Hepatic stellate cell (primary cell): ENCODE results near the gene SLC6A9.

Source experiments
- DNase-seq: peaks from one replicate; pipeline ENCODE4 v3.0.0; 2011; ENCODE audit warnings: low spot score

The SLC6A9 gene

DNA sequence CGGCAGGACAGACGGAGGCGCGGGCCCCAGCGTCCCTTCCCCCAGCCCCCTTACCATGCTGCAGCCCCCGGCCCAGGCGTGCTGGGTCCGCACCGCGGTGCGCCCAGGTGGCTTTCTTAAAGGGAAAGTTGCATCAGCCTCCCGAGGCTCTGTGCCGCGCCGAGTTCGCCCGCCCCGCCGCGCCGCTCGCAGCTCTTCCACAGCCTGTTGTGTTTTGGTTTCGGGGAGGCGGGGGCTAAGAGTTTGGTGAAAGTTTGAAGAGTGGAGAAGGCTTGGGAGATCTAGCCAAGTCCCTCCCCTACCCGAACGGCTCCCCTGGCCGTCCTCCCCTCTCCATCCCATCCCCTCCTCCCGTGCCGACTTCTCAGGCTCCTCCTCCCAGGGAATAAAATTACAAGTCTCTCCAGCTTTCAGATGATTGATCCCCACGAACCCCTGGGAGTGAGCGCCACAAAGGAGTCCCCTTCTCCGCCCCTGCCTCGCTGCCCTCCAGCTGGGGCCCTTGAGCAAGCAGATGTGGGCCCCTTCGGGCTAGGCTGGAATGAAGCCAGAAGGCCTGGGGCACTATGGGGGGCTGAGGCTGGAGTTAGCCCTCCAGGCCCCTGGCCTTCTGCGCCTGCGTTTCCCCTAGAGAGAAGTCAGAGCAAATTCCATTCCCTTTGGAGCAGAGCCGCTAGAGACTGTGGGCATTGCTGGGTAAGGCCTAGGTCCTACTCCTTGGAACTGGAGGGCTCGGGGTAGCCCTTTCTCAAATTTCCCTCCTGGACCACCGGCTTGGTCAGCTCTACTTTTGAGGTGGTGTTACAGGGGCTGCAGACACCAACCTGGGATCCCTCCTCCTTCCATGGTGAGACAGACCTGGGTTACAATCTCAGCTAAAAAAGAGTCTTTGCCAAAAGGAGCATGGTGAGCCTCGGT lies at the start of gene SLC6A9:
Gene SLC6A9, minus strand, starts transcription at position 211 of the 918 bp plus-strand sequence. CDS start 7,185 bp downstream, outside the sequence.
- DNase-seq, result peak; percentile 75

DNA sequence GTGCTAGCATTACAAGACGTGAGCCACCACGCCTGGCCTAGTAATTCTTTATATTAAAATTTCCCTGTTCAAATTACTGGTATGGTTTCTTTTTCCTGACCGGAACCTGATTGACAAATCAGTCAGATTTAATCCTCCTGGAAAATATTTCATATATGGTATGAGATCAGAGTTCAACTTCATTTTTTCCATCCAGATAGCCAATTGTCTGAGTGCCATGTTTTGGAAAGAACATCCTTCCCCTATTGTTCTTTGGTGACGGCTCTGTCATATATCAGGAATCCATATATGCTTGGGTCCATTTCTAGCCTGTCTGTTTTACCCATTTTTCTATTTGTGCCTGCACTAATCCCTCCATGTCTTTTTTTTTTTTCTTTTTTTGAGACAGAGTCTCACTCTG lies 48.3 kb upstream of the SLC6A9 start:
- DNase-seq, result no peak

DNA sequence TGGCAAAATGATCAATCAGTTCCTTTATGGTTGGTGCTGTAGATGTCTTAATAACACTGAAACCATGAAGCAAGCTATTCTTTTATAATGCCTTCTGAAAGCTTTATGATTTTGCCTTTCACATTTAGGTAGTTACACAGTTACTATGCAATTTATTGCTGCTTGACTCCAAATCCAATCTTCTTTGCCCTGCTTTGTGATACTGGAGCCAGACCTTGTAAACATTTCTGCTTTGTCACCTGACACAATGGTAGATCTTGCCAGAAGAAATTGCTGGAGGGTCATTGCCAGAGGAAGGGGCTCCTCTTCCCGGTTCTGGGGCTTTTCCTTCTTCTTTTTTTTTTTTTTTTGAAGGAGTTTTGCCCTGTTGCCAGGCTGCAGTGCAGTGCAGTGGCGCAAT lies 46.8 kb upstream of the SLC6A9 start:
- DNase-seq, result no peak

DNA sequence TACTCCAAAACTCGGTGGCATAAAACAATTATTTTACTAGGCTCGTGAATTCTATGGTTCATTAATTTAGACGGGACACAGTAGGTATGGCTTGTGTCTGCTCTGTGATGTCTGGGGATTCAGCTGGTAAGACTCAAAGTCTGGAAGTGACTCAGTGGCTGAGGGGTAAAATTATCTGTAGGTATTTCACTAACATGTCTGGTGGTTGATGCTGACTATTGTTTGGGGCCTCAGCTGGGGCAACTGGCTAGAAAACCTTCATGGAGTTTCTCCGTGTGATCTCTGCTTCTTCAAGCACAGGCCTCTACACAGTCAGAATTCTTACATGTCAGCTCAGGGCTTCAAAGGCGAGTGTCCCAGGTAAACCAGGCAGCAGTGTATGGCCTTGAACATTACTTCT lies 46.2 kb upstream of the SLC6A9 start:
- no peak for DNase-seq

DNA sequence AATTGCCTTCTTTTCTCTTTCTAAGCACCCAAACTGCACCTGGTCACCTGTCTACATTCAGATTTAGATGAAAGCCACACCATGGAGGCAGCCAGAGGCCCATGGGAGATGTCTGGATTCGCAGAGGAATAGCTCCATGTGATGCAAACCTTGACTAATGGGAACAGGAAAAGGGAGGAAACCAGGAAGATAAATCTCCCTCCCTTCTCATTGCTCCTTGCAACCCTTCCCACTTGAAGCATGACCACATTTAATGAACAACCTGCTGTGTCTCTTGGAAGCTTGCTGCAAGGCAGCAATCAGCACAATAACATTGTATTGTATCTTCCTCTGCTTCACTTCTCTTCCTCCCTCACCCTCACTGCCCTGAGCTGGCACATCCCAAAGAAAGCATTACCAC lies 44.8 kb upstream of the SLC6A9 start:
- DNase-seq, result no peak

DNA sequence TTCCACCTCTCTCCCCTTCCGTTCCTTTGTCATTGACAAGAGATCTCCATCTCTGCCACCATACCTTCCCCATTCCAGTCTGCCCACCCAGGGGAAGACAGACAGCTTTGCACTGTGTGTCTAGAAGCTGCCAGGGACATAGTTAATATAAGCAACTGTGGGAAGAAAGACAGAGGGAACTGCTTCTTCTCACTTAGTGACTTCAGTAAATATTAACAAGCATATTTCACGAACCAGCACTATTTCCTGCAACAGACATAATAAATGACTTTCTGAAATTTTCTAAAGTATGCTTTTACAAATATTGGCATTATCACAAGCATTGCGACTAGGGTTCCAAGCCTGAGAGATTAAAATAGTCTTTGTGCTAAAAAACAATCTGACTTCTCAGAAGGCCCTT lies 43.2 kb upstream of the SLC6A9 start:
- DNase-seq, result no peak

DNA sequence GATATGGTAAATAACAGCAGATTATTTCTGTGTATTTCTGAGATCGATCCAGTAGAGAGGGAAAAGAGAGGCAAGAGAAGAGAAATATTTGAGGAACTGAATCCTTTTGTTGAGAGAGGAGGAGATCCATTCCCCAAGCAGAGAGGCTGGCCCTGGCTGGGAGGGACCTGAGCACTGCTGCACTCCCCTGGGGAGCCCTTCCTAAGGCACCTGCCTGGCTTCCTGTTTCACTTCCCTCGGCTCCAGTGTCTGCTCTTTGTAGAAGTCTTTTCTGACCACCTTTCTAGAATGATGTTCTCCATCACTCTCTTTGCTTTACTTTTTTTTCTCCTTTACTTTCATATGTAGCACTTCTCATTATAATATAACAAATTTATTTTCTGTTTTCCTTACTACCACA lies 42.3 kb upstream of the SLC6A9 start:
- no peak for DNase-seq

DNA sequence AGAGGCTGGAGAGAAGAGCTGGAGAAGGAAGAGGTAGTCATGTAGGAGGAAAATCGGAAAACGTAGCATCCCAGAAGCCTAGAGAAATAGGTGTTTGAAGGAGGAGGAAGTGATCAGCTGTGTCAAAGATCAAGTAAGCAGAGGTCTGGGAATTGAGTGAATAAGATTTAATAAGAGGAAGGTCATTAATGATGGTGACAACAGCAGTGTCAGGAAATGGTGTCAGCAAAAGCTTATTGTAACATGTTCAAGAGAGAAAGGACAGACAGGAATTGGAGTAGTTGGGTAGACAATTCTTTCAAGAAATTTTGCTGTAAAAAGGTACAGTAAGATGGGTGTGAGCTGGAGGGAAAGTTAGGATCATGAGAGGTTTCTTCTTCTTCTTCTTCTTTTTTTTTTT lies 41.6 kb upstream of the SLC6A9 start:
- DNase-seq, result no peak

DNA sequence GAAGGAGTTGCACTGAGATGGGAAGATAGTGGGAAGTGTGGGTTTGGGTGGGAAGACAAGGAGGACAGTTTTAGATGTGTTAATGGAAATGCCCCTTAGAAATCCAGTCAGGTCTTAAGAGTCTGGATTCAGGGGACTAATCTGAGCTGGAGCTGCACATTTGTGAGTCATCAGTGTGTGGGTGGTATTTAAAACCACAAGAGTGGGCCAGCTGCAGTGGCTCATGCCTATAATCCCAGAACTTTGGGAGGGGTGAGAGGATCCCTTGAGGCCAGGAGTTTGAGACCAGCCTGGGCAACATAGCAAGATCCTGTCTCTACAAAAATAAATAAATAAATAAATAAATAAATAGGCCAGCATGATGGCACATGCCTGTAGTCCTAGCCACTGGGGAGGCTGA lies 40.9 kb upstream of the SLC6A9 start:
- peak; percentile 69 for DNase-seq

DNA sequence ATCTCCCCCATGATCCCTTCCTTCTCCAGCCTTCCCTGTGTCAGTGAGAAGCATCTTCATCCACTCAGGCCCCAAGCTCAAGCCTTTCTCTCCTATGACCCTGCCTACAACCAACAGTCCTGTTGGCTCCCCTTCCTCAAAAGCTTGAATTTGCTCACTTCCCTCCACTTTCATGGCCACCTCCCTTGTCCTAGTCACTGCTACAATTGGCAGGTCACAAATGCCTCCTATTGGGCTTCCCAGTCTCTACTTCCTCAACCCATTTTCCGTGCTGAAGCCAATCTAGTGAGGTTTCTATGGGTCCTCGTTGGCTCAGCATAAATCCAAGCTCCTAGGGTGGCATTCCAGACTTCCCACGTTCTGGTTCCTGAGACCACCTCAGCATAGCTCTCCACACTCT lies 40.2 kb upstream of the SLC6A9 start:
- DNase-seq, result no peak

DNA sequence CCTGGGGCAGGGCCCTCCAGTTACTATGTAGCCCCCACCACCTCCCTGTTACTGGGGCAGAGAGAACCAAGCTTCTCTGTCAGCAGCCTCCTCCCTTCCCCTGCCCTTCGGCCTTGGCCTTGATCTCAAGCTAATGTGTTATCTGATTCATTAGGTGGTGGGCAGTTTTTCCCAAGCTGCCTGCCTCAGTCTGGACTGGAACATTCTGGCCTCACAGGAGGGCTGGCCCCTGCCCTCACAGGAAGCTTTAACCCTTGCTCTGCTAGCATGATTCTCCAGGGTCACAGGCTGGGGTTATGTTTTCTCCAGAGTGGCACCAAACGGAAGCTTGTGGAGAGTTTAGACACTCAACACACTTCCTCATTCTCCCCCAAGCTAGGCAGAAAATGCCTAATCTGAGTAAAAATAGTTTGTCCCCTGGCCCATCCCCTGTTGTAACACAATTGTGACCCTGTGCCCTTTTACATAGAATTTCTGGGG lies 37.2 kb upstream of the SLC6A9 start:
- no peak for DNase-seq

DNA sequence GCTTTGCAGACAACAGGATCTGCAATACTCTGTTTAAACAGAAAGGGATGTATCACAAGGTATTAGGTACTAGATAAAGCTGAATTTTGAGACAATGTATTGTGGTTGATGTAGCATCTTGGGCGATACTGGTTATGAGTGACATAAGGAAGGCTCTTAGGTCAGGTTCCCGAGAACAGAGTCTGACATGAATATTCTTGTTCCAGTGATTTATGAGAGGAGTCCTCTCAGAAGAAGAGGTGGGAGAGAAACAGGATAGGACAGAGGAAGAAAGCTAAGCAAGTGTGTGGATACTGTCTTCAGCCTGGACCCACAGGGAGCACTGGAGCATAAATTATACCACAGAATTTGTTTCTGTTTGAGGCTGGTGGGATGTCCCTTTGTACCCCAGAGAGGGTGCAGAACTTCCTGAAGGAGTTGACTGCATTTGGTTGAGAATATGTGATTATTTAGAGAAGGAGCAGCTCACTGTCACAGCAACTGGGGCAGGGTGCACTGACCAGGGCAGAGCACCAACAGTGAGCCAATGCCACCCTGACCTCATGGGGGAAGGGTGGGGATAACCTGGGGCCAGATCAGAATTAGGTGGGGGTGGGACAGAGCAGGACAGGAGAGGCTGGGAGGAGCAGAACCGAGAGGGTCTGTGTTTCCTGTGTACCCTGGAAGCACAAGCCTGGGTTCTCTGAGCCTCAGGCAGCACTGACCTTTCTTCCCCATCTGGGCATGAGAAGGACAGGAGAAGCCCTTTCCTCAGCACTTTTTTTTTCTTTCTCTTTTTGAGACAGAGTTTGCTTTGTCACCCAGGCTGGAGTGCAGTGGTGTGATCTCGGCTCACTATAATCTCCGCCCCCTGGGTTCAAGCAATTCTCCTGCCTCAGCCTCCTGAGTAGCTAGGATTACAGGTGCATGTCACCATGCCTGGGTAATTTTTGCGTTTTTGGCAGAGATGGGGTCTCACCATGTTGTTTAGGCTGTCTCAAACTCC lies 36.3 kb upstream of the SLC6A9 start:
- no peak for DNase-seq

DNA sequence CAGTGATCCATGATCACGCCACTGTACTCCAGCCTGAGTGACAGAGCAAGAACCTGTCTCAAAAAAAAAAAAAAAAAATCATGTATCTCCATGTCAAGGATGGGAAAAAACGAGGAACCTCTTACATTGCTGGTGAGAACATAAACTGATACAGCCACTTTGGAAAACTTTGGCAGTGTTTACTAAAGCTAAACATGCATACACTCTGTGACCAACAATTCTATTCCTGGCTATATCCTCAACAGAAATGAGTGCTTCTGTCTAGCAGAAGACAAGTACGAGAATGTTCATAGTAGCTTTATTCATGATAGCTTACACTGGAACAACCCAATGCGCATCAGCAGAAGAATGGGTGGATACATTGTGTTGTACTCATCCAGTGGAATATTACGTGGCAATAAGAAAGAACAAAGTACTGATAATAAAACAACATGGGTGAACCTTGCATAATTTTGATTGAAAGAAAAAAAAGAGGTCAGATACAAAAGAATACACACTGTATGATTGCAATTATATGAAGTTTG lies 31.5 kb upstream of the SLC6A9 start:
- no peak for DNase-seq

DNA sequence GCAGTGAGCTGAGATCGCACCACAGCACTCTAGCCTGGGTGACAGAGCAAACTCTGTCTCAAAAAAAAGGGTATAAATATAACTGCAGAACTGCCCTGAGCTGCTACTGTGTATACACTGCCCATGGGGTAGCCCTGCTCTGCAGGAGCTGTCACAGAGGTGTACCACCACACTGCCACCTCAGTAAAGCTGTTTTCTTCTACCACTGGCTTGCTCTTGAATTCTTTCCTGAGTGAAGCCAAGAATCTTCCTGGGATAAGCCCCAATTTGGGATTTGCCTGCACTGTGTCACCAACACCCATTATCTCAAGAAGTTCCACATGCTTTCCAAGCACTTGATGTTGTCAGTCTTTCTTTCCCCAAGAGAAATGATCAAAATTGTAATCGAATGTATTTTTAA lies 30.6 kb upstream of the SLC6A9 start:
- DNase-seq, result no peak

DNA sequence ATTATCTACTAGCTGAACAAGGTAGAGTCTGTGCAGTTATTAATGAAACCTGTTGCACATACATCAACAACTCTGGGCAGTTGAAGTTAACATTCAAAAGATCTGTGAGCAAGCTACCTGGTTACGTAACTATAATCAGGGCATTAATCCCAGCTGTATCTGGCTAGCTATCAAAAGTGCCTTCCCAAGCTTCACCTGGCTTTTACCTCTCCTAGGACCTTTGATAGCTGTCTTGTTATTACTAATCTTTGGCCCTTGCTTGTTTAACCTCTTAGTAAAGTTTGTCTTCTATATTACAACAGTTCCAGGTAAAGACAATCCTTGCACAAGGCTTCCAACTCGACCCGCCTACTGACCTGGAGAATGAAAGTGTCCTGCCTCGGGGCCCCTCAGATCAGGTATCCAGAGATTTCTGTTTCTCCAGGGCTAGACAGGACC lies 29.6 kb upstream of the SLC6A9 start:
- no peak for DNase-seq

DNA sequence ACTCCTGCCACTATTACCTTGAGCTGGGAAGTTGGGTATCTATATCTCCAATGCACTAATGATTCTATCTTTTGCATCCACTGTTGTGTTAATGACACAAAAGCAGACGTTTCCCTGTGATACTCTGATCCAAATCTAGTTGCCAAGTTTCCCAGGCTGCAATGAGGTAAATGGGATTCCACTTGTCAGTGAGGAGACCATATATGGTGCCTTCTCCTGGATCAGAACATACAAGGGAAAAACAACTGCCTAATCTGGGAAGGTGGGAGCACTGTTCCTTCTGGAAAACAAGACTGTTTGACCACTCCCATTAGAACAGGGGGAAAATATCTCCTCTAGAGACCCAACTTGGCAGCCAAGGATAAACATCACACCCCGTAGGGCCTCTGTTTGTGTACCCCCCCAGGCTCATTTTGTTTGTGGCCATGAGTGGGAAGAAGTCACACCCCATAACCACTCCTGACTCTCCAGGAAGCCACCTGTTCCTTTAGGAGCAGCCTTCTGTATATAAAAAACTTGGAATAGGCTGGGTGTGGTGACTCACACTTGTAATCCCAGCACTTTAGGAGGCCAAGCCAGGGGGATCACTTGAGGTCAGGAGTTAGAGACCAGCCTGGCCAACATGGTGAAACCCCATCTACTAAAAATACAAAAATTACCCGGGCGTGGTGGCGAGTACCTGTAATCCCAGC lies 28.5 kb upstream of the SLC6A9 start:
- DNase-seq, result no peak

DNA sequence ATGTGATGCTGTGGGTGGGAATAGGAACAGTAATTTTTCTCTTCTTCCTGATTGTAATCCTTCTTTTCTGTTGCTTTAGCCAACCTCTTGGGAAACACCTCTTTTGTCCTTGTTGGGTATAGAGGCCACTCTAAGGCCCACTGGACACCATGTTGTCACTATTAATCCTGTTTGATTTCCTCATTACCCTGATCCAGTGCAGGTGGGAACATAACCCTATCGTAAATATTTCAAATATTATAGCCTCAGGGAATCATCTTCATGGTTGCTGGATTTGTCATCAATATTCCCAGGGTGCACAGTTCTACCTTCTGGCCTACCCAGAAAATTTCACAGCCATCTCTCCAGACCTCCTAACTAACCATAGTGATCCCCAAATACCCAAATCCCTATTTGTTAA lies 27.9 kb upstream of the SLC6A9 start:
- no peak for DNase-seq

DNA sequence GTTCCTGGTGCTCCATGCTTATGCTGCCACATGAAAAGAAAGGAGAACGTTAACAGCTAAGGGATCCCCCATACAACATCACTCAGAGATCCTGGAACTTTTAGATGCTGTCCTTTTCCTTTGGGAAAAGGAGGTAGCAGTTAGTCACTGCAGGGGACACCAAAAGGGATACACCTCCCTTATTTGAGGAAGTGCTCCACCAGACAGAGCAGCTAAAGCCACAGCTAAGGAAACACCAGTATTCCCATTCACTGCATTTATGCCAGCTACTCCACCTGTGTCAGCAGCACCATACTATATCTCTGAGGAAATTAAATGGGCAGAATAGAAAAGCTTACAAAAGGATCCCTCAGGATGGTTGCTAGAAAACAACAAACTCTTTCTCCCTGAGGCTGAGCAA lies 26.0 kb upstream of the SLC6A9 start:
- DNase-seq, result no peak

DNA sequence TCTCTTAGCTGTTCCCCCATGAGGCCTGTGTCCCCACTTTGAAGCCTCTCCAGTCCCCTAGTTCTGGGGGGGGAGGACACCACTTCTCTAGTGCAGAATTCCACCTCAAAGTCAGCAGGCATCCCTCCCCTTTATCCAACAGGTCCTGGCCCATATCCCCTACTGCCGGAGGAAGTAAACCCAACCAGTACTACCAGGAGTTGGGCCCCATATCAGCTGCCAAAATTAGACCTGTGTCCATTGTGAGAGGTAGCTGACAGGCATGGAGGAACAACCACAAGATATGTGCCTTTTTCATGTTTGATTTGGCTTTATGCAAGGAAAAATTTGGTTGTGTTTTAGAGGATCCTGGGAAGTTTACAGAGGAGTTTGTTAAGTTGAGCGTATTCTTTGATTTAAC lies 22.1 kb upstream of the SLC6A9 start:
- DNase-seq, result no peak

DNA sequence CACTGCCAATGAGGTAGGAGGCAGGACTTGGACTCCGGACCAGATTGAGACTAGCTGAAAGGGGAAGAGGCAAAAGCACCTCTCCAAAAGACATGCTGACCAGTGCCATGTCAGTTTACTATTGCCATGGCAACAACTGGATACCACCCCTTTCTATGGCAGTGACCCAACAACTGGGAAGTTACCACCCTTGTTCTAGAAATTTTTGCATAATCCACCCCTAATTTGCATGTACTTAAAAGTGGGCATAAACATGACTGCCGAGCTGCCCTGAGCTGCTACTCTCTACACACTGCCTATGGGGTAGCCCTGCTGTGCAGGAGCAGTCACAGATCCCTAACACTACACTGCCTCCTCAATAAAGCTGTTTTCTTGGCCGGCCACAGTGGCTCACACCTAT lies 19.0 kb upstream of the SLC6A9 start:
- DNase-seq, result no peak

DNA sequence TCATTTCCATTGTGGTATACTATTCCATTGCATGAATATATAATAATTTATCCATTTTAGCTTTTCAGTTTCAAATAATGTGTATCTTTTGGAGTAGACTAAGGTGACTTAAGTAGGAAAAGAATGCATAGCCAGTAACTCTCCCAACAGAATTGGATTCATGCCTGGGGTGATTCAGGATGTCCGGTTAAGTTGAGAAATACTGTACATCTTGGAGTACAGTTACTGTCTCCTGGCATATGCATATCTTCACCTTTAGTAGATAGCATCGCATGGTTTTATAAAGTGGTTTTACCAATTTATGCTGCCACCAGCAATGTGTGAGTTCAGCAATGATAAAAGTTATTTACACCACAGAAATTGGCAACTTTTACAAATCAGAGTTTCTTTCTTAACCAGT lies 18.6 kb upstream of the SLC6A9 start:
- no peak for DNase-seq
